Esophagus squamous epithelium (tissue), 5 donors: ENCODE data around the gene UMODL1. TPM values are rescaled to one million over a fixed set of nuclear protein-coding genes. Genes with fewer than 3 reads are reported as not detected.

Experiments
- DNase-seq: peaks from one replicate; lab custom pipeline; 2025; lab: John Stamatoyannopoulos, UW
- H3K27ac ChIP-seq, 4 donors: fragments of 200-600 bp; sonication (generic); one replicate each; pipeline ENCODE4 v1.5.1; 2016 to 2019; ENCODE audit warnings: mild to moderate bottlenecking in 1 of 4
- H3K27me3 ChIP-seq, 4 donors: fragments of 200-600 bp; sonication (generic); 1 replicate in 3 of 4; 2 replicates in 1 of 4; pipeline versions ENCODE4 v1.5.1 to v1.6.0; 2017 to 2021; ENCODE audit warnings: antibody characterized with exemption in 1 of 4
- H3K36me3 ChIP-seq, 3 donors: fragments of 200-600 bp; sonication (generic); one replicate each; pipeline ENCODE4 v1.5.1; 2016 to 2019
- H3K4me1 ChIP-seq, 3 donors: fragments of 200-600 bp; sonication (generic); one replicate each; pipeline ENCODE4 v1.5.1; 2017 to 2019
- H3K4me3 ChIP-seq, 4 donors: fragments of 200-600 bp; sonication (generic); 1 replicate in 3 of 4; 2 replicates in 1 of 4; pipeline ENCODE4 v1.5.1; 2016 to 2019; ENCODE audit warnings: mild to moderate bottlenecking in 2 of 4, moderate library complexity in 1 of 4
- H3K9me3 ChIP-seq, 3 donors: fragments of 200-600 bp; sonication (generic); one replicate each; pipeline ENCODE4 v1.5.1; 2016 to 2019
- POLR2A ChIP-seq, 4 donors: fragments of 450-650 bp; IDR thresholded peaks; one replicate each; pipeline ENCODE4 v1.6.1; 2017; ENCODE audit warnings: antibody characterized with exemption in 4 of 4, mild to moderate bottlenecking in 4 of 4, moderate library complexity in 3 of 4
- WGBS, 2 donors: methylation state at CpG; one replicate each; pipeline ENCODE4 v1.1.5; 2018; 5-methylcytosine and 5-hydroxymethylcytosine counted together
- intact Hi-C: fragments of 100-400 bp; cut with DNase I; formaldehyde crosslinking; loops from one replicate; pipeline ENCODE4 v1.15.0; 2022
- total RNA-seq, 4 donors: library from RNA; depleted of rRNA; stranded (reverse); fragments of >200 nt; gene quantifications; one replicate each; pipeline ENCODE4 v1.1.0, GENCODE V29; 2016
- TF ChIP-seq, protein P1 (sequence below), 6 experiments: fragments of 450-650 bp in 4 of 6; fragments of 200-600 bp in 2 of 6; sonication (generic) in 2 of 6; IDR thresholded peaks; one replicate each; pipeline ENCODE4 v1.5.1; 2016 to 2019; ENCODE audit warnings: antibody characterized with exemption in 6 of 6, mild to moderate bottlenecking in 4 of 6, moderate library complexity in 4 of 6
- donor health status: DM: yes; HTN: yes; CAD: no.

UMODL1 gene
- total RNA-seq, 4 donors from 2014 or later = not detected

- no peak overlapping the region for H3K4me3 ChIP-seq
- H3K9me3 ChIP-seq = no peaks in the 10 kb centered on the region
- no peak for DNase-seq
- WGBS, 2 donors = 69 to 79% methylated on average over 8 to 11 of the region's 25 CpGs
- intact Hi-C loops = no loop called here
- H3K4me1 ChIP-seq = peaks cover 8 to 12% (median 10%) of the 10 kb centered on the region in 3 donors
- H3K27me3 ChIP-seq = peaks cover 0 to 8% (median 0%) of the 10 kb centered on the region in 4 donors
- H3K27ac ChIP-seq = no peak overlapping the region
- TF ChIP-seq, protein P1, sequence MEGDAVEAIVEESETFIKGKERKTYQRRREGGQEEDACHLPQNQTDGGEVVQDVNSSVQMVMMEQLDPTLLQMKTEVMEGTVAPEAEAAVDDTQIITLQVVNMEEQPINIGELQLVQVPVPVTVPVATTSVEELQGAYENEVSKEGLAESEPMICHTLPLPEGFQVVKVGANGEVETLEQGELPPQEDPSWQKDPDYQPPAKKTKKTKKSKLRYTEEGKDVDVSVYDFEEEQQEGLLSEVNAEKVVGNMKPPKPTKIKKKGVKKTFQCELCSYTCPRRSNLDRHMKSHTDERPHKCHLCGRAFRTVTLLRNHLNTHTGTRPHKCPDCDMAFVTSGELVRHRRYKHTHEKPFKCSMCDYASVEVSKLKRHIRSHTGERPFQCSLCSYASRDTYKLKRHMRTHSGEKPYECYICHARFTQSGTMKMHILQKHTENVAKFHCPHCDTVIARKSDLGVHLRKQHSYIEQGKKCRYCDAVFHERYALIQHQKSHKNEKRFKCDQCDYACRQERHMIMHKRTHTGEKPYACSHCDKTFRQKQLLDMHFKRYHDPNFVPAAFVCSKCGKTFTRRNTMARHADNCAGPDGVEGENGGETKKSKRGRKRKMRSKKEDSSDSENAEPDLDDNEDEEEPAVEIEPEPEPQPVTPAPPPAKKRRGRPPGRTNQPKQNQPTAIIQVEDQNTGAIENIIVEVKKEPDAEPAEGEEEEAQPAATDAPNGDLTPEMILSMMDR (IDR thresholded peaks at IDR 0.05) = no peak
- no peak for TF ChIP-seq POLR2A (IDR thresholded peaks at IDR 0.05)
- H3K36me3 ChIP-seq = no peaks in the 10 kb centered on the region
These were observed 9.0 kb downstream of the UMODL1 start for GRCh38 chr21:42079939-42080787.

- Histone ChIP-seq H3K27me3 (peaks cover 0 to 8% (median 0%) of the 10 kb centered on the region in 4 donors), H3K27ac (no peak overlapping the region), H3K36me3 (no peaks in the 10 kb centered on the region), H3K4me3 (no peak overlapping the region), H3K9me3 (no peaks in the 10 kb centered on the region), H3K4me1 (peaks cover 8 to 12% (median 10%) of the 10 kb centered on the region in 3 donors)
- TF ChIP-seq, protein P1 (IDR thresholded peaks at IDR 0.05) = no peak
- no peak for TF ChIP-seq POLR2A (IDR thresholded peaks at IDR 0.05)
- intact Hi-C loops = no loop called here
- DNase-seq = no peak
- 52 to 57% methylated on average over 6 of the region's 6 CpGs for WGBS, 2 donors
These were observed 9.6 kb downstream of the UMODL1 start for GRCh38 chr21:42080788-42081083.

DNA sequence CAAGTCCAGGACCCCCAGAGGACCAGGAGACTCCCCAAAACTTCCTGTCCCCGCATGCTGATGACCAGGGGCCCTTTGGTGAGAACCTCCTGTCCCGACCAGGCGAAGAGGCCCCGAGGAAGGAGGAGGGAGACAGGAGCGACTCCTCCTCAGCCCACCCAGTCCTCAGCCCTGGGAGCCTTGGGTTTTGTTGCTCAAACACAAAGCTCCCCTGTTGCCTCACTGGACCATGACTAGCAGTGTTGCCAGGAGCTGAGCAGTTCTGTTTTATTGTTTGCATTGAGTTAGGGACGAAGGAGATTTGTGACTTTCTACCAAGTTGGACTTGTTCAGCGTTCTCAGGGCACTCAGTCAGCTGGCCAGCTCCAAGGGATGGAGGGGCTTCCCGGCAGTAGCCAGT lies 10.0 kb downstream of the UMODL1 start:
- Histone ChIP-seq H3K9me3 (no peaks in the 10 kb centered on the region), H3K4me1 (peaks cover 8 to 15% (median 10%) of the 10 kb centered on the region in 3 donors), H3K36me3 (no peaks in the 10 kb centered on the region), H3K27ac (no peak overlapping the region), H3K4me3 (no peak overlapping the region), H3K27me3 (peaks cover 0 to 8% (median 0%) of the 10 kb centered on the region in 4 donors)
- intact Hi-C loops = no loop called here
- TF ChIP-seq, protein P1 (IDR thresholded peaks at IDR 0.05) = no peak
- no peak for TF ChIP-seq POLR2A (IDR thresholded peaks at IDR 0.05)
- no peak for DNase-seq
- 65 to 80% methylated on average over 1 to 5 of the region's 8 CpGs for WGBS, 2 donors

- peaks cover 8 to 23% (median 10%) of the 10 kb centered on the region in 3 donors for H3K4me1 ChIP-seq
- no peaks in the 10 kb centered on the region for H3K36me3 ChIP-seq
- 68 to 95% methylated on average over 5 to 7 of the region's 18 CpGs for WGBS, 2 donors
- no peak overlapping the region for H3K4me3 ChIP-seq
- H3K27ac ChIP-seq = no peak overlapping the region
- intact Hi-C loops = no loop called here
- no peak for TF ChIP-seq POLR2A (IDR thresholded peaks at IDR 0.05)
- TF ChIP-seq, protein P1 (IDR thresholded peaks at IDR 0.05) = no peak
- H3K9me3 ChIP-seq = no peaks in the 10 kb centered on the region
- DNase-seq = no peak
- peaks cover 0 to 8% (median 0%) of the 10 kb centered on the region in 4 donors for H3K27me3 ChIP-seq
These were observed 10.8 kb downstream of the UMODL1 start for GRCh38 chr21:42081931-42082381.
